Measurements from ENCODE around the gene TBC1D9B.

GRCh38 chr5:179889885-179890284, 17.8 kb downstream of the TBC1D9B start:
- TF ChIP-seq POLR2A (IDR thresholded peaks at IDR 0.05) (no peak), POLR2AphosphoS5 (IDR thresholded peaks at IDR 0.05; ENCODE audit: insufficient read depth in 1 of 2, low read depth in 1 of 2) (no peak)

All from vagina (tissue), 2 donors.